B cell (primary cell): Measurements from ENCODE around the gene TCF7. TPM values are rescaled to one million over a fixed set of nuclear protein-coding genes. Genes with fewer than 3 reads are reported as not detected.
A peak's percentile ranks its signal among the peaks of the same experiment; 100 is the strongest.

Experiments used
- ATAC-seq: fragments of 200-7000 bp; cut with Tn5 transposase; one replicate; pipeline ENCODE4 v1.10.0; 2021; ENCODE audit warnings: low read depth, mild to moderate bottlenecking, moderate number of reproducible peaks, moderate library complexity
- CTCF ChIA-PET: fragments of 350-600 bp; sonication (Branson Sonifier 250); formaldehyde crosslinking; loops from one replicate; lab custom pipeline; 2021; ENCODE audit warnings: antibody characterized with exemption, inconsistent platforms; lab: Charles Lee
- POLR2A ChIA-PET: fragments of 350-600 bp; sonication (Branson Sonifier 250); formaldehyde crosslinking; loops from one replicate; lab custom pipeline; 2021; ENCODE audit warnings: antibody characterized with exemption; lab: Charles Lee
- DNase-seq: peaks from one replicate; pipeline ENCODE4 v3.0.0; 2013
- H2AFZ ChIP-seq: 2 replicates; pipeline ENCODE4 v1.6.1; 2012; ENCODE audit warnings: mild to moderate bottlenecking, low read depth, low read length; ENCODE audit not compliant: insufficient read depth, poor library complexity, severe bottlenecking
- H3K27ac ChIP-seq, 2 donors: 1 replicate in 1 of 2; 2 replicates in 1 of 2; pipeline ENCODE4 v1.5.1; 2012 to 2013; ENCODE audit warnings: low read length in 2 of 2, mild to moderate bottlenecking in 2 of 2, moderate library complexity in 1 of 2
- H3K27me3 ChIP-seq, 4 experiments: fragments of 200-600 bp in 1 of 4; sonication (generic) in 1 of 4; replicated peaks in 1 of 4; 1 replicate in 2 of 4; 2 replicates in 2 of 4; pipeline versions ENCODE4 v1.6.1 to v1.7.0; 2013 to 2016; ENCODE audit warnings: low read length in 3 of 4, mild to moderate bottlenecking in 2 of 4, mixed read lengths in 1 of 4, moderate library complexity in 1 of 4; ENCODE audit not compliant: insufficient read depth in 4 of 4, control insufficient read depth in 3 of 4; ENCODE audit errors: control extremely low read depth in 1 of 4
- H3K36me3 ChIP-seq, 2 experiments: replicated peaks in 1 of 2; 1 replicate in 1 of 2; 2 replicates in 1 of 2; pipeline versions ENCODE4 v1.6.1 to v1.7.1; 2013; ENCODE audit warnings: low read length in 1 of 2; ENCODE audit not compliant: insufficient read depth in 2 of 2, control insufficient read depth in 1 of 2; ENCODE audit errors: control extremely low read depth in 1 of 2, extremely low read depth in 1 of 2
- H3K4me1 ChIP-seq, 2 donors: fragments of 200-600 bp in 1 of 2; sonication (generic) in 1 of 2; 1 replicate in 1 of 2; 2 replicates in 1 of 2; pipeline versions ENCODE4 v1.5.1 to v1.6.1; 2013 to 2017; ENCODE audit warnings: low read length in 2 of 2; ENCODE audit not compliant: control insufficient read depth in 2 of 2, insufficient read depth in 2 of 2
- H3K4me2 ChIP-seq: replicated peaks from 2 replicates; pipeline ENCODE3; 2012; ENCODE audit warnings: mild to moderate bottlenecking, low read depth, low read length; ENCODE audit not compliant: poor library complexity, severe bottlenecking
- H3K4me3 ChIP-seq, 5 experiments: fragments of 200-600 bp in 1 of 5; sonication (generic) in 1 of 5; 1 replicate in 3 of 5; 2 replicates in 2 of 5; pipeline versions ENCODE4 v1.5.1 to v1.7.0; 2011 to 2016; ENCODE audit warnings: low read length in 4 of 5, mild to moderate bottlenecking in 4 of 5, low read depth in 2 of 5, control low read depth in 1 of 5, moderate library complexity in 1 of 5; ENCODE audit not compliant: insufficient read depth in 1 of 5; ENCODE audit errors: control extremely low read depth in 1 of 5, extremely low read depth in 1 of 5
- H3K79me2 ChIP-seq: fragments of 200-600 bp; sonication (generic); one replicate; pipeline ENCODE4 v1.6.0; 2016; ENCODE audit warnings: low read length; ENCODE audit not compliant: control insufficient read depth, insufficient read depth
- H3K9ac ChIP-seq: fragments of 200-600 bp; sonication (generic); 2 replicates; pipeline ENCODE4 v1.6.1; 2017; ENCODE audit warnings: mild to moderate bottlenecking, low read length, moderate library complexity
- H3K9me3 ChIP-seq, 3 donors: one replicate each; pipeline versions ENCODE4 v1.6.1 to v1.7.1; 2013; ENCODE audit warnings: low read length in 2 of 3; ENCODE audit not compliant: control insufficient read depth in 2 of 3, insufficient read depth in 1 of 3; ENCODE audit errors: control extremely low read depth in 1 of 3
- H4K20me1 ChIP-seq: 2 replicates; pipeline ENCODE4 v1.6.0; 2012; ENCODE audit warnings: mild to moderate bottlenecking, low read length; ENCODE audit not compliant: insufficient read depth, control insufficient read depth, poor library complexity, severe bottlenecking
- H3K27ac Mint-ChIP-seq: one replicate; pipeline ENCODE4 v1.8.0; 2021; ENCODE audit warnings: mixed read lengths
- H3K27me3 Mint-ChIP-seq: one replicate; pipeline ENCODE4 v1.8.0; 2021; ENCODE audit warnings: mixed read lengths
- H3K4me1 Mint-ChIP-seq: one replicate; pipeline ENCODE4 v1.8.0; 2021; ENCODE audit warnings: mixed read lengths
- H3K4me3 Mint-ChIP-seq: one replicate; pipeline ENCODE4 v1.8.0; 2021; ENCODE audit warnings: mixed read lengths
- H3K9me3 Mint-ChIP-seq: one replicate; pipeline ENCODE4 v1.8.0; 2022; ENCODE audit warnings: mixed read lengths; ENCODE audit not compliant: insufficient read depth
- CTCF ChIP-seq: fragments of 200-600 bp; IDR thresholded peaks from one replicate; pipeline ENCODE4 v1.8.0; 2022; ENCODE audit warnings: antibody characterized with exemption, mild to moderate bottlenecking
- EZH2 ChIP-seq: IDR thresholded peaks from 2 replicates; pipeline ENCODE4 v1.6.1; 2012; ENCODE audit warnings: borderline replicate concordance, low read depth, mild to moderate bottlenecking, moderate library complexity, low read length; ENCODE audit not compliant: insufficient read depth, poor library complexity, severe bottlenecking
- WGBS: methylation state at CpG from one replicate; pipeline ENCODE4 v1.1.5; 2013; ENCODE audit warnings: missing lambda C conversion rate; ENCODE audit not compliant: insufficient coverage; 5-methylcytosine and 5-hydroxymethylcytosine counted together
- intact Hi-C: fragments of 100-400 bp; cut with micrococcal nuclease; formaldehyde crosslinking; loops from one replicate; pipeline ENCODE4 v1.10.0; 2022
- polyA plus RNA-seq: library from polyadenylated mRNA; depleted of rRNA; stranded (reverse); fragments of >200 nt; gene quantifications from 2 replicates; pipeline ENCODE4 v1.2.3, GENCODE V29; 2012
- total RNA-seq, 2 donors: library from RNA; stranded (reverse); fragments of 120-200 nt in 1 of 2; gene quantifications; 1 replicate in 1 of 2; 2 replicates in 1 of 2; pipeline versions ENCODE4 v1.2.3 to v1.2.4, GENCODE V29; 2013 to 2022

TCF7 gene
- total and polyA plus RNA-seq, 2 donors (not counting 1 experiment from before 2014, with no cell fraction given) = 26.8 to 61.1 TPM

GRCh38 chr5:134088994-134089560 is 25.4 kb upstream of the TCF7 start:
- no peaks in the 10 kb centered on the region for H3K9me3 ChIP-seq
- no peak overlapping the region for H3K4me3 Mint-ChIP-seq
- TF ChIP-seq CTCF = no peak
- no peak for TF ChIP-seq EZH2
- no peak overlapping the region for H3K27ac ChIP-seq
- ATAC-seq (no peak), DNase-seq (no peak)
- no peak overlapping the region for H3K4me2 ChIP-seq
- no peaks in the 10 kb centered on the region for H3K9me3 Mint-ChIP-seq
- H3K27ac Mint-ChIP-seq = no peak overlapping the region
- 98% methylated on average over 4 of the region's 5 CpGs for WGBS
- ChIA-PET CTCF (interaction anchor here (1.1 to 2.9 kb wide), 3 partner anchors 11 to 57 kb away, joined by 3 to 9 read pairs (median 3); no protein-coding TSS in a partner anchor), POLR2A (no interaction called here)
- no peak overlapping the region for H3K4me3 ChIP-seq
- no peak overlapping the region for H2AFZ ChIP-seq
- no peaks in the 10 kb centered on the region for H4K20me1 ChIP-seq
- peaks cover 21 to 24% of the 10 kb centered on the region in 2 donors for H3K4me1 ChIP-seq
- no peak overlapping the region for H3K9ac ChIP-seq
- intact Hi-C loops = no loop called here
- no peaks in the 10 kb centered on the region for H3K27me3 Mint-ChIP-seq
- peaks cover 16% of the 10 kb centered on the region for H3K4me1 Mint-ChIP-seq
- H3K79me2 ChIP-seq = no peaks in the 10 kb centered on the region
- H3K36me3 ChIP-seq = no peaks in the 10 kb centered on the region
- H3K27me3 ChIP-seq = no peaks in the 10 kb centered on the region

GRCh38 chr5:134090522-134090921 is 24.0 kb upstream of the TCF7 start:
- Histone ChIP-seq H2AFZ (peak overlapping the region; percentile 68), H3K27me3 (no peaks in the 10 kb centered on the region), H3K27ac (peak overlapping the region in 1 of 2 donors; percentile 25), H3K36me3 (no peaks in the 10 kb centered on the region), H3K9me3 (no peaks in the 10 kb centered on the region), H4K20me1 (no peaks in the 10 kb centered on the region), H3K9ac (peak overlapping the region; percentile 52), H3K4me2 (peak overlapping the region; percentile 70), H3K79me2 (no peaks in the 10 kb centered on the region), H3K4me3 (peak overlapping the region in 1 of 5 experiments; percentile 35), H3K4me1 (peaks cover 21 to 24% of the 10 kb centered on the region in 2 donors)
- no peaks in the 10 kb centered on the region for H3K9me3 Mint-ChIP-seq
- DNase-seq (no peak), ATAC-seq (no peak)
- 0% methylated on average over 3 of the region's 5 CpGs for WGBS
- intact Hi-C loops = no loop called here
- no peak for TF ChIP-seq CTCF
- TF ChIP-seq EZH2 = no peak
- H3K27ac Mint-ChIP-seq = peak overlapping the region; percentile 26
- ChIA-PET CTCF (interaction anchor here (1.0 to 2.9 kb wide), 3 partner anchors 10 to 51 kb away, joined by 3 to 9 read pairs (median 3); no protein-coding TSS in a partner anchor), POLR2A (no interaction called here)
- H3K4me3 Mint-ChIP-seq = peak overlapping the region; percentile 51
- H3K4me1 Mint-ChIP-seq = peaks cover 16% of the 10 kb centered on the region
- no peaks in the 10 kb centered on the region for H3K27me3 Mint-ChIP-seq
